B cell (primary cell): ENCODE measurements around the gene STK17A.
"Not testable (repeated sequence)": the region's sequence is repeated elsewhere in the genome, so short reads cannot be mapped to it uniquely, and the experiment has no call there.

Experiments used
- EZH2 ChIP-seq: IDR thresholded peaks from 2 replicates; pipeline ENCODE4 v1.6.1; 2012; ENCODE audit warnings: borderline replicate concordance, low read depth, mild to moderate bottlenecking, moderate library complexity, low read length; ENCODE audit not compliant: insufficient read depth, poor library complexity, severe bottlenecking
- TF ChIP-seq, protein P1 (sequence below): fragments of 200-600 bp; IDR thresholded peaks from one replicate; pipeline ENCODE4 v1.8.0; 2022; ENCODE audit warnings: antibody characterized with exemption, mild to moderate bottlenecking

DNA sequence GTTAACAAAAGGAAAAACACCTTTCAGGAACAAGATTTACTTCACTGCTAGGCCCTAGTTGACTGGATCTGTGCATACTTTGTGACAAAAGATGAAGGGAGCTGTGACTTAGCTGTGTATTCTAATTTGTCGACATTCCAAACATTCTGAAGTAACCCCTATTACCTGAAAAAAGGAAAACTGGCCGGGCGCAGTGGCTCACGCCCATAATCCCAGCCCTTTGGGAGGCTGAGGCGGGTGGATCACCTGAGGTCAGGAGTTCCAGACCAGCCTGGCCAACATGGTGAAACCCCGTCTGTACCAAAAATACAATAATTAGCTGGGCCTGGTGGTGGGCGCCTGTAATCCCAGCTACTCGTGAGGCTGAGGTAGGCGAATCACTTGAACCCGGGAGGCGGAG is 1.8 kb downstream of the STK17A start:
- not testable (repeated sequence) for TF ChIP-seq EZH2
- TF ChIP-seq, protein P1, sequence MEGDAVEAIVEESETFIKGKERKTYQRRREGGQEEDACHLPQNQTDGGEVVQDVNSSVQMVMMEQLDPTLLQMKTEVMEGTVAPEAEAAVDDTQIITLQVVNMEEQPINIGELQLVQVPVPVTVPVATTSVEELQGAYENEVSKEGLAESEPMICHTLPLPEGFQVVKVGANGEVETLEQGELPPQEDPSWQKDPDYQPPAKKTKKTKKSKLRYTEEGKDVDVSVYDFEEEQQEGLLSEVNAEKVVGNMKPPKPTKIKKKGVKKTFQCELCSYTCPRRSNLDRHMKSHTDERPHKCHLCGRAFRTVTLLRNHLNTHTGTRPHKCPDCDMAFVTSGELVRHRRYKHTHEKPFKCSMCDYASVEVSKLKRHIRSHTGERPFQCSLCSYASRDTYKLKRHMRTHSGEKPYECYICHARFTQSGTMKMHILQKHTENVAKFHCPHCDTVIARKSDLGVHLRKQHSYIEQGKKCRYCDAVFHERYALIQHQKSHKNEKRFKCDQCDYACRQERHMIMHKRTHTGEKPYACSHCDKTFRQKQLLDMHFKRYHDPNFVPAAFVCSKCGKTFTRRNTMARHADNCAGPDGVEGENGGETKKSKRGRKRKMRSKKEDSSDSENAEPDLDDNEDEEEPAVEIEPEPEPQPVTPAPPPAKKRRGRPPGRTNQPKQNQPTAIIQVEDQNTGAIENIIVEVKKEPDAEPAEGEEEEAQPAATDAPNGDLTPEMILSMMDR: not testable (repeated sequence)
